Lower leg skin (tissue), 3 donors: ENCODE data around the gene DMD.

Experiments used
- POLR2A ChIP-seq, 2 donors: fragments of 450-650 bp; IDR thresholded peaks; one replicate each; pipeline ENCODE4 v1.6.1; 2016 to 2017; ENCODE audit warnings: antibody characterized with exemption in 2 of 2, mild to moderate bottlenecking in 1 of 2, moderate library complexity in 1 of 2
- TF ChIP-seq, protein P1 (sequence below), 3 donors: fragments of 450-650 bp; IDR thresholded peaks; one replicate each; pipeline ENCODE4 v1.5.1; 2016; ENCODE audit warnings: antibody characterized with exemption in 3 of 3, mild to moderate bottlenecking in 3 of 3, moderate library complexity in 2 of 3

DNA sequence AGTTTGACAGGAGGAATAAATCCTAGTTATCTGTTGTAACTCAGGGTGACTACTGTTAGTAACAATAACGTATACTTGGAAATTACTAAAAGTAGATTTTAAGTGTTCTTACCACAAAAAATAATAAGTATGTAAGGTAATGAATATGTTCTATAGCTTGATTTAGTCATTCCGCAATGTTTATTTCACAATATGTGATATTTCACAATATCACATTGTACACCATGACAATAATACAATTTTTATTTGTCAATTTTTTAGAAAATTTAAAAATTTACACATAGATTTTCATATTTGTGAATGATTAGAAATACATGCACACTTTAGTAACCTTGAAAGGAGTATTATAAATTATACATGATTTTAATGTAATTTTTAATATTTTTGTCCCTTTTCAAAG is 1326.8 kb downstream of the DMD start:
- TF ChIP-seq, protein P1, sequence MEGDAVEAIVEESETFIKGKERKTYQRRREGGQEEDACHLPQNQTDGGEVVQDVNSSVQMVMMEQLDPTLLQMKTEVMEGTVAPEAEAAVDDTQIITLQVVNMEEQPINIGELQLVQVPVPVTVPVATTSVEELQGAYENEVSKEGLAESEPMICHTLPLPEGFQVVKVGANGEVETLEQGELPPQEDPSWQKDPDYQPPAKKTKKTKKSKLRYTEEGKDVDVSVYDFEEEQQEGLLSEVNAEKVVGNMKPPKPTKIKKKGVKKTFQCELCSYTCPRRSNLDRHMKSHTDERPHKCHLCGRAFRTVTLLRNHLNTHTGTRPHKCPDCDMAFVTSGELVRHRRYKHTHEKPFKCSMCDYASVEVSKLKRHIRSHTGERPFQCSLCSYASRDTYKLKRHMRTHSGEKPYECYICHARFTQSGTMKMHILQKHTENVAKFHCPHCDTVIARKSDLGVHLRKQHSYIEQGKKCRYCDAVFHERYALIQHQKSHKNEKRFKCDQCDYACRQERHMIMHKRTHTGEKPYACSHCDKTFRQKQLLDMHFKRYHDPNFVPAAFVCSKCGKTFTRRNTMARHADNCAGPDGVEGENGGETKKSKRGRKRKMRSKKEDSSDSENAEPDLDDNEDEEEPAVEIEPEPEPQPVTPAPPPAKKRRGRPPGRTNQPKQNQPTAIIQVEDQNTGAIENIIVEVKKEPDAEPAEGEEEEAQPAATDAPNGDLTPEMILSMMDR (IDR thresholded peaks at IDR 0.05), result no peak
- no peak for TF ChIP-seq POLR2A (IDR thresholded peaks at IDR 0.05)
